Right lobe of liver (tissue), 6 donors: Measurements from ENCODE around the gene KLK5. TPM values are rescaled to one million over a fixed set of nuclear protein-coding genes. Genes with fewer than 3 reads are reported as not detected.

Experiments used
- ATAC-seq, 4 donors: fragments of 200-7000 bp; cut with Tn5 transposase; one replicate each; pipeline ENCODE4 v1.9.1; 2020; ENCODE audit warnings: mild to moderate bottlenecking in 4 of 4, moderate library complexity in 4 of 4
- DNase-seq, 3 donors: peaks; one replicate each; pipeline ENCODE4 v3.0.0-alpha.2; 2020
- H3K27ac ChIP-seq, 3 donors: fragments of 200-600 bp; one replicate each; pipeline ENCODE4 v1.8.0; 2022
- H3K27me3 ChIP-seq, 2 donors: fragments of 200-600 bp; one replicate each; pipeline ENCODE4 v1.8.0; 2022
- H3K36me3 ChIP-seq, 4 donors: fragments of 200-600 bp; sonication (generic) in 1 of 4; one replicate each; pipeline versions ENCODE4 v1.5.1 to v1.8.0; 2017 to 2022; ENCODE audit warnings: control low read depth in 1 of 4
- H3K4me1 ChIP-seq, 4 donors: fragments of 200-600 bp; sonication (generic) in 1 of 4; one replicate each; pipeline versions ENCODE4 v1.5.1 to v1.8.0; 2017 to 2022; ENCODE audit warnings: control low read depth in 1 of 4
- H3K4me3 ChIP-seq, 3 donors: fragments of 200-600 bp; one replicate each; pipeline ENCODE4 v1.8.0; 2022
- H3K9me3 ChIP-seq, 4 donors: fragments of 200-600 bp; sonication (generic) in 1 of 4; one replicate each; pipeline versions ENCODE4 v1.5.1 to v1.8.0; 2017 to 2022; ENCODE audit warnings: control low read depth in 1 of 4
- POLR2A ChIP-seq: fragments of 450-650 bp; IDR thresholded peaks from one replicate; pipeline ENCODE4 v1.6.1; 2017; ENCODE audit warnings: antibody characterized with exemption, mild to moderate bottlenecking
- WGBS: methylation state at CpG from one replicate; pipeline ENCODE4 v1.1.6; 2018; ENCODE audit warnings: low coverage, low lambda C conversion rate; ENCODE audit not compliant: insufficient coverage; ENCODE audit errors: missing lambda C conversion rate; 5-methylcytosine and 5-hydroxymethylcytosine counted together
- intact Hi-C, 2 donors: fragments of 100-400 bp; cut with DNase I; formaldehyde crosslinking; loops; one replicate each; pipeline versions ENCODE4 v1.11.2 to v1.14.1; 2022
- total RNA-seq, 6 experiments: library from RNA; depleted of rRNA in 2 of 6; stranded (reverse); fragments of >200 nt in 2 of 6; fragmentation: NEBNext Ultra II Directional in 3 of 6; extraction: Animal tissue kit (Norgen Biotek cat#: 25700) in 3 of 6; gene quantifications; one replicate each; pipeline versions ENCODE4 v1.1.0 to v1.2.4, GENCODE V29; 2016 to 2023
- TF ChIP-seq, protein P1 (sequence below), 4 donors: fragments of 200-600 bp in 3 of 4; fragments of 450-650 bp in 1 of 4; IDR thresholded peaks; one replicate each; pipeline versions ENCODE4 v1.5.1 to v1.8.0; 2016 to 2022; ENCODE audit warnings: antibody characterized with exemption in 4 of 4, mild to moderate bottlenecking in 2 of 4
- donor health status: DM: no; HTN: yes; CAD: no.
- donor health status: DM: no; HTN: no; CAD: no.
- donor health status: DM: no; HTN: no; CAD: no.
- donor health status: DM: no; HTN: yes; CAD: no.
- donor health status: DM: no; HTN: yes; CAD: no.

Gene KLK5
- total RNA-seq, 6 experiments from 2014 or later = not detected

DNA sequence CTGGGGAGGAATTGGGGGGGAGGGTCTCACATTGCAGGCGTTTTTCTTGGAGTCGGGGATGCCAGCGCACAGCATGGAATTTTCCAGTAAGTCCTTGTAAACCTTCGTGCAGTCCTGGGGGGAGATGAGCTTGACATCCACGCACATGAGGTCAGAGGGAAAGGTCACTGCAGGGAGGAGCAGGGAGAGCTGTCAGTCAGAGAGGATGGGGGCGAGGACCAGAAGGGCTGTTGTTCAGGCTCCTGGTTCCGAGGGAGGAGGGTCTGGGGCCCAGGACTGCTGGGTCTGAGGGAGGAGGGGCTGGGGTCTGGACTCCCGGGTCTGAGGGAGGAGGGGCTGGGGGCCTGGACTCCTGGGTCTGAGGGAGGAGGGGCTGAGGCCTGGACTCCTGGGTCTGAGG lies 26.9 kb upstream of the KLK5 start:
- no peak for ATAC-seq
- no peak for DNase-seq
- Histone ChIP-seq H3K9me3 (no peaks in the 10 kb centered on the region), H3K4me1 (no peaks in the 10 kb centered on the region), H3K27ac (no peak overlapping the region), H3K4me3 (no peak overlapping the region), H3K27me3 (no peaks in the 10 kb centered on the region), H3K36me3 (no peaks in the 10 kb centered on the region)
- no peak for TF ChIP-seq POLR2A
- TF ChIP-seq, protein P1, sequence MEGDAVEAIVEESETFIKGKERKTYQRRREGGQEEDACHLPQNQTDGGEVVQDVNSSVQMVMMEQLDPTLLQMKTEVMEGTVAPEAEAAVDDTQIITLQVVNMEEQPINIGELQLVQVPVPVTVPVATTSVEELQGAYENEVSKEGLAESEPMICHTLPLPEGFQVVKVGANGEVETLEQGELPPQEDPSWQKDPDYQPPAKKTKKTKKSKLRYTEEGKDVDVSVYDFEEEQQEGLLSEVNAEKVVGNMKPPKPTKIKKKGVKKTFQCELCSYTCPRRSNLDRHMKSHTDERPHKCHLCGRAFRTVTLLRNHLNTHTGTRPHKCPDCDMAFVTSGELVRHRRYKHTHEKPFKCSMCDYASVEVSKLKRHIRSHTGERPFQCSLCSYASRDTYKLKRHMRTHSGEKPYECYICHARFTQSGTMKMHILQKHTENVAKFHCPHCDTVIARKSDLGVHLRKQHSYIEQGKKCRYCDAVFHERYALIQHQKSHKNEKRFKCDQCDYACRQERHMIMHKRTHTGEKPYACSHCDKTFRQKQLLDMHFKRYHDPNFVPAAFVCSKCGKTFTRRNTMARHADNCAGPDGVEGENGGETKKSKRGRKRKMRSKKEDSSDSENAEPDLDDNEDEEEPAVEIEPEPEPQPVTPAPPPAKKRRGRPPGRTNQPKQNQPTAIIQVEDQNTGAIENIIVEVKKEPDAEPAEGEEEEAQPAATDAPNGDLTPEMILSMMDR (IDR thresholded peaks at IDR 0.05) = no peak
- intact Hi-C loops = no loop called here
- 20% methylated on average over 6 of the region's 8 CpGs for WGBS

DNA sequence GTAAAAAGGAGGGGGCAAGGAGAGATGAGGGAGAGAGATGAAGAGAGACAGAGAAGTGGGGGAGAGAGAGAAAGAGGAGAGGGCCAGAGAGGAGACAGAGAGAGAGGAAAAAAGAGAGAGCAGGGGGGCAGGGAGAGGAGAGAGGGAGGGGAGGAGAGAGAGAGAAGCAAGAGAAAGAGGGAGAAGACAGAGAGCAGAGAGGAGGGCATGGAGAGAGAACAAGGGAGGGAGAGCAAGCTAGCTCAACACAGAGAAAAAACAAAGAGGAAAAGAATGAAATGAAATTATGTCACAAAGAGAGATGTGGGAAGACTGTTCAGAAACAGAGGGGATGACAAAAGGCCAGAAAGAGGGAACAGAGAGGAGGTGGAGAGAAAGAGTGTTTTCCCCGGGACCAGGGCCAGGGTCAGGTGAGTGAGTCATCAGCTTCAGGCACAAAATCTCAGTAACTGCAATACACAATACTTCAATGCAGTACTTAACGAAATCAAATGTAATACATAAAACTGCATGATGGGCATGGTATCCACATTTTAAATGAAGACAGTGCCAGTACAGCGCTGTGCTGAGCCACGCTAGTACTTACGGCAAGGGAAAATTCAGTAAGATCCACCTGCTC lies 26.0 kb upstream of the KLK5 start:
- no peak for TF ChIP-seq POLR2A
- TF ChIP-seq, protein P1 (IDR thresholded peaks at IDR 0.05) = no peak
- Histone ChIP-seq H3K4me3 (no peak overlapping the region), H3K27ac (no peak overlapping the region), H3K36me3 (no peaks in the 10 kb centered on the region), H3K9me3 (no peaks in the 10 kb centered on the region), H3K27me3 (no peaks in the 10 kb centered on the region), H3K4me1 (no peaks in the 10 kb centered on the region)
- intact Hi-C loops = no loop called here
- no peak for ATAC-seq
- no peak for DNase-seq
- WGBS = 53% methylated on average over 4 of the region's 5 CpGs

DNA sequence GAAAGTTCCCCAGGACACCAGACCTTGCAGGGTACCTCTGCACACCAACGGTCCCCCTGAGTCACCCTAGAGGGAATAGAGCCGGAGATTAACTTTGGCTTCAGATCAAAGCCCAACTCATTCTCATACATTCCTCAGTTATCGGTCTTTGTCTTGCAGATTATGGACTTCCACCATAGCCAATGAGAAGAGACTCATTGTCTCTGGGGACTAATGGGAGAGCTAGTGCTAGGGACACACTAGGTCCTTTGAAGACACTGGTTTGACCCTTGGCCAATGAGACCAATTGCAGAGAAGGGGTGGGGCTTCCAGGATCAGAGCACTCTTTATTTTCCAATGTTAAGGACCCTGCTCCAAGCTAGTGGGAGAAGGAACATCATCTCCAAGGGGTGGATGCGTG lies 24.8 kb upstream of the KLK5 start:
- DNase-seq = no peak
- no peak for ATAC-seq
- TF ChIP-seq POLR2A = no peak
- TF ChIP-seq, protein P1 (IDR thresholded peaks at IDR 0.05) = no peak
- Histone ChIP-seq H3K36me3 (no peaks in the 10 kb centered on the region), H3K9me3 (no peaks in the 10 kb centered on the region), H3K27me3 (no peaks in the 10 kb centered on the region), H3K4me1 (no peaks in the 10 kb centered on the region), H3K4me3 (no peak overlapping the region), H3K27ac (no peak overlapping the region)
- intact Hi-C loops = no loop called here
- 65% methylated on average over 4 of the region's 4 CpGs for WGBS

DNA sequence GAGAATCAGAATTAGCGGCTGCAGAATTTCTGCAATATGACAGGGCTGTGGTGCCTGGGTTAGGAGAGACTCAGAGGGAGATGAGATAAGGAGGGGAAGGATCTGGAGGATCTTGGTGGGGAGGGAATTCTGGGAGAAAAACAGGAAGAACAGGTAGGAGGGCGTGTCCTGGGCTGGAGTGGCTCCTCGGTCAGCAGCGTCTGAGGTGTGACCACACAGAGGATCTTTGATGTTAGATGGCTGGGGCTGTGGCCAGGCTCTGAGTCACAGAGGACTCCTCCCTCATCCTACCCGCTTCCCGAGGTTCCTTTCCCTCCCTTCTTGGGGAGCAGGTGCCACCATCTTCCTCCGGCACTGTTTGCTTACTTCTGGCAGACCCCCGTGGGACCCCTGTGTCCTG lies 22.9 kb upstream of the KLK5 start:
- WGBS = 14% methylated on average over 4 of the region's 8 CpGs
- Histone ChIP-seq H3K36me3 (no peaks in the 10 kb centered on the region), H3K4me3 (no peak overlapping the region), H3K27ac (no peak overlapping the region), H3K27me3 (no peaks in the 10 kb centered on the region), H3K4me1 (no peaks in the 10 kb centered on the region), H3K9me3 (no peaks in the 10 kb centered on the region)
- DNase-seq (no peak), ATAC-seq (no peak)
- intact Hi-C loops = no loop called here
- TF ChIP-seq, protein P1 (IDR thresholded peaks at IDR 0.05) = no peak
- TF ChIP-seq POLR2A = no peak
